Kidney epithelial cell (primary cell): ENCODE results near the gene PHOX2A. TPM values are rescaled to one million over a fixed set of nuclear protein-coding genes. Genes with fewer than 3 reads are reported as not detected.

Experiments used
- DNase-seq: peaks from one replicate; pipeline ENCODE4 v3.0.0-alpha.2; 2010; ENCODE audit warnings: low read depth
- H3K27me3 ChIP-seq: 2 replicates; pipeline ENCODE4 v1.6.0; 2011; ENCODE audit warnings: low read length; ENCODE audit not compliant: control insufficient read depth, insufficient read depth
- H3K36me3 ChIP-seq: 2 replicates; pipeline ENCODE4 v1.5.1; 2011; ENCODE audit warnings: low read length; ENCODE audit not compliant: control insufficient read depth, insufficient read depth
- H3K4me3 ChIP-seq: 2 replicates; pipeline ENCODE4 v1.5.1; 2011; ENCODE audit warnings: low read depth, mild to moderate bottlenecking, control low read depth, low read length
- total RNA-seq: library from RNA; depleted of rRNA; stranded (reverse); fragments of >200 nt; gene quantifications from 2 replicates; pipeline ENCODE4 v1.2.3, GENCODE V29; 2015
- TF ChIP-seq, protein P1 (sequence below): IDR thresholded peaks from 2 replicates; pipeline ENCODE4 v1.5.1; 2011; ENCODE audit warnings: mild to moderate bottlenecking, moderate library complexity, low read length, control low read depth, inconsistent platforms; ENCODE audit not compliant: insufficient read depth, poor library complexity, severe bottlenecking

PHOX2A gene
- total RNA-seq, 1 donor from 2014 or later = not detected

DNA sequence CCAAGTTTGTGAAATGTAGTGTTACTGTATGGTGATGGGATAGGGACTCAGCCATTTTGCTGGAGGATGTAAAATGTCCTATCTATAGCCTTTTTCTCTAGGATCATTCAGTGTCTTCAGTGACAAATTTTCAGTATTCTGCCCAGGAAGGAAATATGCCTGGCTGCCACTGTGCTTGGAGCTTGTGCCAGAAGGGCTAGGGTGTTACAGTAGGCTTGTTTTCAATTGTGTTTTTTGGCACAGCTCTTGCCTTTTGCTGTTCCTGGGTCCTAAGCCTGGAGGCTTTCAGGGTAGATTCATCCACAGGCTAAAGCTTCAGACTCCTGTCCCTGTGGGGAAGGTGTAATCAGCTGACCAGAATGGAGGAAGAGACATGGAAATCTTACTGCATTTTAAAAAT lies 22.0 kb upstream of the PHOX2A start:
- Histone ChIP-seq H3K27me3 (no peaks in the 10 kb centered on the region), H3K4me3 (no peak overlapping the region), H3K36me3 (no peaks in the 10 kb centered on the region)
- TF ChIP-seq, protein P1, sequence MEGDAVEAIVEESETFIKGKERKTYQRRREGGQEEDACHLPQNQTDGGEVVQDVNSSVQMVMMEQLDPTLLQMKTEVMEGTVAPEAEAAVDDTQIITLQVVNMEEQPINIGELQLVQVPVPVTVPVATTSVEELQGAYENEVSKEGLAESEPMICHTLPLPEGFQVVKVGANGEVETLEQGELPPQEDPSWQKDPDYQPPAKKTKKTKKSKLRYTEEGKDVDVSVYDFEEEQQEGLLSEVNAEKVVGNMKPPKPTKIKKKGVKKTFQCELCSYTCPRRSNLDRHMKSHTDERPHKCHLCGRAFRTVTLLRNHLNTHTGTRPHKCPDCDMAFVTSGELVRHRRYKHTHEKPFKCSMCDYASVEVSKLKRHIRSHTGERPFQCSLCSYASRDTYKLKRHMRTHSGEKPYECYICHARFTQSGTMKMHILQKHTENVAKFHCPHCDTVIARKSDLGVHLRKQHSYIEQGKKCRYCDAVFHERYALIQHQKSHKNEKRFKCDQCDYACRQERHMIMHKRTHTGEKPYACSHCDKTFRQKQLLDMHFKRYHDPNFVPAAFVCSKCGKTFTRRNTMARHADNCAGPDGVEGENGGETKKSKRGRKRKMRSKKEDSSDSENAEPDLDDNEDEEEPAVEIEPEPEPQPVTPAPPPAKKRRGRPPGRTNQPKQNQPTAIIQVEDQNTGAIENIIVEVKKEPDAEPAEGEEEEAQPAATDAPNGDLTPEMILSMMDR = no peak
- no peak for DNase-seq

DNA sequence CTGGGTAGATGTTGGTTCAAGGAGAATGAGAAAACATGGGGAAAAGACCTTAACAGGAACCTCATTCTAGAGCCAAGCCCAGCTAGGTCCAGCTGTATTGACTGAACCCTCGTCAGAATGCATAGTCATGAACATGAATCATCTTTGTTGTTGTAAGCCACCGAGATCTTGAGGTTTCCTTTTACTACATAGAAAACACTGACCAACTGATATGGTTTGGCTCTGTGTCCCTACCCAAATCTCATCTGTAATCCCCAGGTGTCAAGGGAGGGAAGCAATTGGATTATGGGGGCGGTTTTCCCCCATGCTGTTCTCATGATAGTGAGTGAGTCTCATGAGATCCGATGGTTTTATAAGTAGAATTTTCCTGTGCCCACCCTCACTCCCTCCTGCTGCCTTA lies 19.4 kb upstream of the PHOX2A start:
- TF ChIP-seq, protein P1 = no peak
- H3K4me3 ChIP-seq = no peak overlapping the region
- peak; percentile 23 for DNase-seq

DNA sequence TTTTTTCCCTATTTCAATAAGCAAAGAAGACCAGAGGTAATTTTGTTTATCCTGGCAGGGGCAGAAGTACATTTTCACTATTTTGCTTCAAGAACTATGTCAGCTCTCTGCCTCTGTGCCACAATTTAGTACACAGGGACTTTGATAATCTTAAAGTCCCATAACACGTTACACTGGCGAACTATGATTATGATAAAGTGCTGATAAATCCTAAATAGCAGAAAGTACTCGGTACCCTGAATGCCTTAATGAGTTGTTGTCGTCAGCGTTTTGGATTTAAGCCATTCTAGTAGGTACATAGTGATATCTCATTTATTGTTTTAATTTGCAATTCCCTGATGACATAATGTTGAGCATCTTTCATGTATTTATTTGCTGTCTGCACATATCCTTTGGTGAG lies 16.6 kb upstream of the PHOX2A start:
- DNase-seq = no peak
- H3K36me3 ChIP-seq = no peaks in the 10 kb centered on the region
- TF ChIP-seq, protein P1 = no peak
- no peak overlapping the region for H3K4me3 ChIP-seq
- no peaks in the 10 kb centered on the region for H3K27me3 ChIP-seq

More for the DNA sequence above, 19.4 kb upstream of the PHOX2A start:
- H3K36me3 ChIP-seq = no peaks in the 10 kb centered on the region
- H3K27me3 ChIP-seq = no peaks in the 10 kb centered on the region

DNA sequence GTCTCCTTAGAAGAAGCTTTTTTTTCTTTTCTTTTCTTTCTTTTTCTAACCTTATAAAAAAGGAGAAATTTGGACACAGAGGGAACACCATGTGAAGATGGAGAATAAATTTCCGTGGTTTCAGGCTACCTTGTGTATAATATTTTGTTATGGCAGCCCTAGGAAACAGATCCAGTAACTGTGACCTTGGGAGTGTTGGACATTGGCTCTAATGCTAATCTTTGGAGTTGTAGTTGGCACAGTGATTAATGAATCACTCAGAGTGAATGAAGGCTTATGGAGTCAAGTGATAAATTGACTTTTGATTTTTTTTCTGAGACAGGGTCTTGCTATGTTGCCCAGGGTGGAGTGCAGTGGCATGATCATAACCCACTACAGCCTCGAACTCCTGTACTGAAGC lies 15.5 kb upstream of the PHOX2A start:
- no peaks in the 10 kb centered on the region for H3K36me3 ChIP-seq

DNA sequence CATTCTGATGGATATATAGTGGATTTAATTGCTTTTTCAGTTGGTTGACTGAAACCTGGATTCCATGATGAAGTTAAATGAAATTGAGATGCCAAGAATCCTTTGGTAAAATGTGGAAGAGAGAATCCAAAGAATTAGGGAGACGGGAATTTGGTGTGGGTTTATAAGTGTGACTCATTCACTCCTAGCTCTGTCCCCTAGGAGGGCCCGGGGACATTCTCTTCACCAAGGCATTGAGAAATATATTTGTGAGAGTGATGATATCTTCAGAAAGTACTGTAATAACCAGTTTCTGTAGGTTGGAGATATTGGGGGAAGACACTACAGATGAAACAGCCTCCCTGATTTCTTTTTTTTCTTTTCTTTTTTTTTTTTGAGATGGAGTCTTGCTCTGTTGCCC lies 13.6 kb upstream of the PHOX2A start:
- no peaks in the 10 kb centered on the region for H3K27me3 ChIP-seq
- TF ChIP-seq, protein P1 = no peak
- no peak overlapping the region for H3K4me3 ChIP-seq
- no peak for DNase-seq
- no peaks in the 10 kb centered on the region for H3K36me3 ChIP-seq

More for the DNA sequence above, 15.5 kb upstream of the PHOX2A start:
- DNase-seq = no peak
- TF ChIP-seq, protein P1 = no peak
- Histone ChIP-seq H3K4me3 (no peak overlapping the region), H3K27me3 (no peaks in the 10 kb centered on the region)

DNA sequence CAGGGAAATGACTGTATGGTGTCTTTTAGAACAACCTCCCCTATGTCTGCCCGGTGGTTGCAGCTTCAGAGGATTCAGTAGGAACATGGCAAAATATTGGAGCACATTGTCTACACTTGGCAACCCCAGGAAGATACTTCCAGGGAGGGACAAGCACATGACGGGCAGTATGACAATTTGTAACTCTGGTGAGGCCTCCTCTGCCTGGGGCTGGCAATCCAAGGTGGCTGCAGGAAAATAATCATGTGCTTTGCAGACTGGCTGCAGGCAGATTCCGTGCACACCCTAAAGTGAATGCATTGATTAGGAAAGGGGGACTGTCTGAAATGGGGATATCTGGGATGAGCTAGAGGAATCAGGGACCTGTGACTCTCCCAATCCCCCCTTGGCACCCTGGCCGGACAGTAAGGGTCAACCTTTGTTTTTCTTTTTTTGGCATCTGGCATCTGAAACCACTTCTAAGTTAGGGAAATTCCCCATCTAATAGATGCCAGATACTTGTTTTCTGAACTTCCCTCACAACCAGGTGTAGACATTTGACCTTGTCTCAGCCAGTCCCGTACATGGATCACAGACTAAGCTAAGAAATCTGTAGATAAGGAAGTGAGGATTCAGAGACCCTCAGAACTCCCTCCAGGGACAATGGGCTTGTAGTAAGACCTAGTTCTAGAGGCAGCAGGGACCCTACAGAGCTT lies 10.5 kb upstream of the PHOX2A start:
- no peaks in the 10 kb centered on the region for H3K36me3 ChIP-seq
- TF ChIP-seq, protein P1 = no peak
- no peak for DNase-seq
- H3K4me3 ChIP-seq = no peak overlapping the region
- H3K27me3 ChIP-seq = peaks cover 10% of the 10 kb centered on the region
